IgD-negative memory B cell (primary cell): ENCODE measurements around the gene NFATC4. TPM values are rescaled to one million over a fixed set of nuclear protein-coding genes. Genes with fewer than 3 reads are reported as not detected.
"Not testable (repeated sequence)": the region's sequence is repeated elsewhere in the genome, so short reads cannot be mapped to it uniquely, and the experiment has no call there.

Experiments used
- H3K27ac Mint-ChIP-seq, 3 donors: one replicate each; pipeline ENCODE4 v1.8.0; 2020 to 2022; ENCODE audit warnings: mild to moderate bottlenecking in 3 of 3, mixed read lengths in 3 of 3, moderate library complexity in 1 of 3
- H3K27me3 Mint-ChIP-seq: one replicate; pipeline ENCODE4 v1.8.0; 2021; ENCODE audit warnings: mixed read lengths
- H3K36me3 Mint-ChIP-seq: one replicate; pipeline ENCODE4 v1.8.0; 2020; ENCODE audit warnings: mild to moderate bottlenecking, mixed read lengths
- H3K4me1 Mint-ChIP-seq, 3 donors: one replicate each; pipeline ENCODE4 v1.8.0; 2020 to 2022; ENCODE audit warnings: mixed read lengths in 3 of 3, mild to moderate bottlenecking in 1 of 3
- H3K4me3 Mint-ChIP-seq, 4 donors: one replicate each; pipeline ENCODE4 v1.8.0; 2020 to 2022; ENCODE audit warnings: mild to moderate bottlenecking in 4 of 4, mixed read lengths in 4 of 4, moderate library complexity in 3 of 4
- H3K9me3 Mint-ChIP-seq, 3 donors: one replicate each; pipeline ENCODE4 v1.8.0; 2020 to 2021; ENCODE audit warnings: mixed read lengths in 3 of 3, mild to moderate bottlenecking in 1 of 3
- polyA plus RNA-seq: library from polyadenylated mRNA; unstranded; fragments of 300-500 nt; fragmentation: Illumina TruSeq; gene quantifications from one replicate; pipeline ENCODE4 v1.2.3, GENCODE V29; 2021

The NFATC4 gene
- polyA plus RNA-seq, 1 donor from 2014 or later, result 0.20 TPM

DNA sequence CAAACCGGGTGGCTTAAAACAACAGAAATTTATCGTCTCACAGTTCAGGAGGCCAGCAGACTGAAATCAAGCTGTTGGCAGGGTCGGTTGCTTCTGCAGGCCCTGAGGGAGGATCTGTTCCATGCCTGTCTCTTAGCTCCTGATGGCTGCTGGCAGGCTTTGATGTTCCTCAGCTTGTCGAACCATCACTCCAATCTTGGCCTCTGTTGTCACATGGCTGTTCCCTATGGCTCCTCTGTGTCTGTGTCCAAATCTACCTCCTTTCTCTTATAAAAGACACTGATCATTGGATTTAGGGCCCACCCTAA lies 14.0 kb downstream of the NFATC4 start:
- Mint-ChIP-seq H3K4me1 (no peaks in the 10 kb centered on the region), H3K36me3 (peaks cover 2% of the 10 kb centered on the region), H3K27ac (no peak overlapping the region), H3K27me3 (peaks cover 1% of the 10 kb centered on the region), H3K9me3 (no peaks in the 10 kb centered on the region), H3K4me3 (no peak overlapping the region)

DNA sequence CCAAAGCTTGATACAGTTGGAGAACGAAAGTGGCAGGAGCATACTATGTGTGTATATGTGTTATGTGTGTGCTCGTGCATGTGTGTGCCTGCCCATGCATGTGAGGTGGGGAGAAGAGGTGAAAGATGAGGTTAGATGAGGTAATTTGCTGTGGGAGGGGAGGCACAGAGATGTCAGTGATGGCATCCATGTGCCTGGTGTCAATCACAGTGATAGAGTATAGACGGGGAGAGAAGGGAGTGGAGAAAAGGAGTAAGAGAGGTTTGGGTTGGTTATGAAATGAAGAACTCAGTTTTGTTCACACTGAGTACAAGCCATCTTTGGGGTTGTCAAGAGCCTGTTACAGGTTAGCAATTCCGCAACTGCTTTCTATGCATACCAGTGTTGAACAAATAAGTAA lies 16.2 kb downstream of the NFATC4 start:
- H3K27me3 Mint-ChIP-seq, result peaks cover 3% of the 10 kb centered on the region
- H3K9me3 Mint-ChIP-seq, result peaks cover 0 to 2% (median 0%) of the 10 kb centered on the region in 3 donors
- peak overlapping the region in 1 of 3 donors; percentile 2 for H3K27ac Mint-ChIP-seq
- H3K36me3 Mint-ChIP-seq, result no peaks in the 10 kb centered on the region
- H3K4me1 Mint-ChIP-seq, result no peaks in the 10 kb centered on the region
- H3K4me3 Mint-ChIP-seq, result no peak overlapping the region

DNA sequence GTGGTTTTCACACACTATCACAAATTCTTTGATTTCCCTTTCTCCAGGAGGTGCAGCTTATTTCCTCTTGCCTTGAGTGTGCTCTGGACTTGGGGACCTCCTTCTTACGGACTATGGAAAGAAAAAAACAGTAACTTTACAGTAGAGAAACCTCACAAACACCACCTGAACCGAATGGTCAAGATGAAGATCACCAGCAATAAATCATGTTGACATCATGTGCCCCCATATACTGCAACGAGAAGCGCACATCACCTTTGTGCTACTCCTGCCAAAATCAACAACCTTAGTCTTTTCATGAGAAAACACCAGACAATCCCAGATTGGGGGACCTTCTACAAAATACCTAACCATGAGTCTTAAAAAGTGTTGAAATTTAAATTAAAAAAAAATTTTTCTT lies 17.5 kb downstream of the NFATC4 start:
- no peak overlapping the region for H3K4me3 Mint-ChIP-seq
- H3K36me3 Mint-ChIP-seq, result no peaks in the 10 kb centered on the region
- no peaks in the 10 kb centered on the region for H3K4me1 Mint-ChIP-seq
- peaks cover 0 to 2% (median 0%) of the 10 kb centered on the region in 3 donors for H3K9me3 Mint-ChIP-seq
- H3K27me3 Mint-ChIP-seq, result peaks cover 7% of the 10 kb centered on the region
- H3K27ac Mint-ChIP-seq, result no peak overlapping the region

DNA sequence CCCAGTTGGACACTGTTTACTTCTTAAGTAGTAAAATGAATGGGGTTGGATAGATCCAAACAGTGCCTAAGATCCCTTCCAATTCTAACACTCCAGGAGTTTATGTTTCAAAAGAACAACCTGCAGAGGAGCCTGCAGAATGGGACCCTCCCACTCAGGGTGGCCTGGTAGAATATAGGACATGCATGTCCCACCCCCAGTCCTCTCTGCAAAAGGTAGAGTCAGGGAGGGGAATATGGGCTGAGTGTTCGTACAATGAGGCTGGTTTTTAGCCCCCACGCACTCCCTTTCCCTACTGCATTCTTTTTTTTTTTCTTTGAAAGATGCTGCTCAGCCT lies 19.0 kb downstream of the NFATC4 start:
- H3K27ac Mint-ChIP-seq, result no peak overlapping the region
- H3K9me3 Mint-ChIP-seq, result peaks cover 0 to 2% (median 0%) of the 10 kb centered on the region in 3 donors
- no peaks in the 10 kb centered on the region for H3K4me1 Mint-ChIP-seq
- no peak overlapping the region for H3K4me3 Mint-ChIP-seq
- H3K27me3 Mint-ChIP-seq, result peaks cover 11% of the 10 kb centered on the region
- H3K36me3 Mint-ChIP-seq, result no peaks in the 10 kb centered on the region

DNA sequence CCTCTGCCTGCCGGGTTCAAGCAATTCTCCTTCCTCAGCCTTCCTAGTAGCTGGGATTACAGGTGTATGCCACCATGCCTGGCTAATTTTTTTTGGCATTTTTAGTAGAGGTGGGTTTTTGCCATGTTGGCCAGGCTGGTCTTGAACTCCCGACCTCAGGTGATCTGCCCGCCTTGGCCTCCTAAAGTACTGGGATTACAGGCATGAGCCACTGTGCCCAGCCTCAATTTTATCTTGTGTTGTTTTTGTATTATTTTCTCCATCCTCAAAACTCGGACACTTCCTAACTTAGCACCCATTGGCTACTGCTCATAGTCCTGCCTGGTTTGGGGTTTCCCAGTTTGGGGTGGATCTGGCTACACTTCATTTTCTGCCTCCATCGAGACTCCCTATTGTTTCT lies 19.6 kb downstream of the NFATC4 start:
- not testable (repeated sequence) for H3K9me3 Mint-ChIP-seq, H3K27ac Mint-ChIP-seq, H3K4me3 Mint-ChIP-seq, H3K4me1 Mint-ChIP-seq, H3K36me3 Mint-ChIP-seq
- peaks cover 13% of the 10 kb centered on the region for H3K27me3 Mint-ChIP-seq

DNA sequence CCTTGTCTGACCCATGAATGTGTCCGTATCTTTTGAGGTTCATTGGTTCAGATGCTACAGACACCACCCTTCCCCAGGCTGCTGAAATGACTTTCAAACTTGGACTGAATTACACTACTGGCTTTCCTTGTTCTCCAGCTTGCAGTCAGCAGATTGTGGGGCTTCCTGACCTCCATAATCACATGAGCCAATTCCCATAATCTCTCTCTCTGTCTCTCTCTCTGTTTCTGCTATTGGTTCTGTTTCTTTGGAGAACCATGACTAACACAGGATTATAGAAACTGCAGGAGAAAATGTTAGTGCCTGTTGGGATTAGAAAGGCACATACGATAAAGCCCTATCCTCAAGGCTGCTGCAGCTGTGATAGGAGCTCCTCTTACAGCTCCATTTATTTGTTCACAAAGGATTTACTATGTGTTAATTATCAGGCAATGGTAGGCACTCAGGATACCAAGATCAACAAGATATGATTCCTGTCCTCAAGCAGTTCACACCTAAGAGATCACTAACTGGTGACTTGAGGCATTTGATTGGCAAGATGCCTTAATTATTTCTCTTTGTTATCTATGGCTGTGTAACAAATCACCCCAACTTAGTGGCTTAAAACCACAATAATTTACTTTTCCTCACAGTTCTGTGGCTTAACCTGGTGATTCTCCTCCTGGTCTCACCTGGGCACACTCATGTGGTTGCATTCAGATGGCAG lies 20.6 kb downstream of the NFATC4 start:
- Mint-ChIP-seq H3K9me3 (peaks cover 0 to 2% (median 0%) of the 10 kb centered on the region in 3 donors), H3K36me3 (no peaks in the 10 kb centered on the region), H3K4me1 (peaks cover 0 to 1% (median 0%) of the 10 kb centered on the region in 3 donors), H3K4me3 (no peak overlapping the region), H3K27me3 (peaks cover 16% of the 10 kb centered on the region), H3K27ac (no peak overlapping the region)

DNA sequence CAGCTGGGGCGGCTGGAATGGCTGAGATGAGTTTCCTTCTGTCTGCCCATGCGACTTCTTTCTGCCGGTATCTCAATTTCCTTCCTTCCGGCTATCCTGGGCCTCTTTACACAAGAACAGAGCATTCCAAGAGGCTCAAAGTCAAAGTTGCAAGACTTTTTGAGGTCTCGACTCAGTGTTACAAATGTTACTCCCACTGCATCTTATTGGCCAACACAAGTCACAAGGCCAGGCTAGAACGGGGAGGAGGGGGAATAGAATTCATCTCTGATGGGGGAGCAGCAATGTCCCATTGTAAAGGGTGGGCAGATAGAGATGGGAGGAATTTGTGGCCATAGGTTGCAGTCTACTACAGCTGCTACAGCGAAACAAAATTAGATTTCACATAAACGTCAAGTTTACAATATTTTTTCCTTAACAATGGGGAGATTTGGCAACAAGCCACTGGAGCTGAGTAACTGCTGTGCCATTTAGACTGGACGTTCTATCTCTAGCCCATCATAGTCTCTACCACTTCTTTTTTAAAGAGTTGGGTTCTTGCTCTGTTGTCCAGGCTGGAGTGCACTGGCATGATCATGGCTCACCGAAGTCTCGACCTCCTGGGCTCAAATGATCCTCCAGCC lies 21.4 kb downstream of the NFATC4 start:
- Mint-ChIP-seq H3K27ac (no peak overlapping the region), H3K4me3 (no peak overlapping the region), H3K4me1 (peaks cover 0 to 1% (median 0%) of the 10 kb centered on the region in 3 donors), H3K9me3 (peaks cover 0 to 2% (median 0%) of the 10 kb centered on the region in 3 donors), H3K27me3 (peaks cover 17% of the 10 kb centered on the region), H3K36me3 (no peaks in the 10 kb centered on the region)

DNA sequence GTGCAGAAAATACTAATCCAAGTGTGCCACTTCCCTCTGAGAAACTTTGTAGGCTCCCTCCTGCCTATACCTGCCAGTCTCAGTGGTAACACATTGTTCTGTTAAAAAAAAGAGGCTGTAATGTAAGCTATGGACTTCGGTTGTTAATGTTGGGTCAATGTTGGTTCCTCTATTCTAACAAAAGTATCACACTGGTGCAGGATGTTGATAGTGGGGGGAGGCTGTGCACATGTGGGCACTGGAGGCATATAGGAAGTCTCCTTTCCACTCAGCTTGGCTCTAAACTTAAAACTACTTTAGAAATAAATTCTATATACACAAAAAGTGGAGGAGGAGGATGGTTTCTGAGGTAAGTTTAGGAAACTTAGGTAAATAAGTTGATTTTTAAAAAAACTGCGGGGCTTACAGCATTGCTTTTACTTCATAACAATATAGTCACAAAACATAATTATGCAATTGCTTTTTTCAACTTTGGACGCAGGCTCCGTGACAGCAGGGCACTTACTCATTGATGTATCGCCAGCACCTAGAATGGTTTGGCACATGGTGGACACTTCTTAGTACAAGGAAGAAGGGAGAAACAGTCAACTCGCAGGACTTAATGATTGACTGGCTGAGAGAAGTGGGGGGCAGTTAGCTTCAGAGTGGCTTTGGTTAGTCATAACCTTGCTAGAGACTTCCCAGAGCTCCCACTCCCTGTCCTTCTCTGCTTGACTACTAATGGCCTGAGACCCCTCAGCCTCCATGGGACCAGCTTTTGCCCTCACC lies 22.9 kb downstream of the NFATC4 start:
- Mint-ChIP-seq H3K27me3 (peaks cover 17% of the 10 kb centered on the region), H3K4me1 (peaks cover 0 to 1% (median 0%) of the 10 kb centered on the region in 3 donors), H3K9me3 (peaks cover 0 to 2% (median 0%) of the 10 kb centered on the region in 3 donors), H3K4me3 (no peak overlapping the region), H3K36me3 (no peaks in the 10 kb centered on the region), H3K27ac (no peak overlapping the region)

DNA sequence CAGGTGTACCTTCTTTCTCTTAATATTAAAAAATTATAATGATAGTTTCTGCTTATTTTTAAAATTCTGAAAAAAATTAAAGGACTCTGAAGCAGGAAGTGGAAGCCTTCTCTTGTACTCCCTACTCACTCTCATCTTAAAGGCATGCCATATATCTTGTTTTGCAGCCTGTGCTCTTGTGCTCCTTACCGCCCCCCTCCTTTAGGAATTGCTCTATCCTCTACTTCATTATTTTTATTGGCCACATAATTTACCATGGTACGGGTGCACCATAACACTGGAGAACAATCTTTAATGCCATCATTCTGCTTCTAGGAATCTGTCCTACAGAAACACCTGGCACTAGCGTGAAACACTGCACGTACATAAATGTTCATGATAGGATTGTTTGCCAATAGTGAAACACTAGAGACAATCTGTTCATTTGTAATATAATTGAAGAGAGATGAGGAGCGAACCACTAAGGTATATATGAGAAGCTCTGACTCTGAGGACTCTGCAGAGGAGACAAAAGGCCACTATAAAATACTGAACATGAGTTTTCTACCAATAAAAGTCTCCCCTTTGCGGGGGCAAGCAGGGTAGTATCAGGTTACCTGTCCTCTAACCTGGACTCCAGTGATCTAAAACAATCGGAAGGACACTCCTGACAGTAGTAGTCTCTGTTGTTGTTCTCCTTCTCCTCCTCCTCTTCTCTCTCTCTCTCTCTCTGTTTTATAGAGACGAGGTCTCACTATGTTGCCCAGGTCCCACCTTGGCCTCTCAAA lies 24.5 kb downstream of the NFATC4 start:
- peaks cover 15% of the 10 kb centered on the region for H3K27me3 Mint-ChIP-seq
- no peaks in the 10 kb centered on the region for H3K36me3 Mint-ChIP-seq
- H3K4me3 Mint-ChIP-seq, result no peak overlapping the region
- no peak overlapping the region for H3K27ac Mint-ChIP-seq
- peaks cover 0 to 2% (median 0%) of the 10 kb centered on the region in 3 donors for H3K9me3 Mint-ChIP-seq
- H3K4me1 Mint-ChIP-seq, result peaks cover 0 to 4% (median 1%) of the 10 kb centered on the region in 3 donors

DNA sequence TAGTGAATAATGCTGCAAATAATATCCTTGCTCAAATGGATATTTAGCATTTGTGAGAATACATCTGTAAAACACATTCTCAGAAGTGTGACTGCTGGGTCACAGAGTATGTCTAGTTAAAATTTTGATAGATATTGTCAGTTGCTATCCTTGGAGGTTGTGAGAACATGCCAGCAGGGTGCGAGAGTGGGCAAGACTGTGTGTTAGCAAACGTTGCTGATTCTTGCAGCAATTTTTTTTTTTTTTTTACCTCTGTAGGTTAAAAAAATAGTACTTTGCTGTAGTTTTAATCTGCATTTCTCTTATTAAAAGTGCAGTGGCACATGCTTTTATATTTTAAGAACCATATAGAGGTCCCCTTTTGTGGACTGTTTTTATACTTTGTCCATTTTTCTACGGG lies 26.3 kb downstream of the NFATC4 start:
- peaks cover 12% of the 10 kb centered on the region for H3K27me3 Mint-ChIP-seq
- H3K4me1 Mint-ChIP-seq, result peaks cover 0 to 4% (median 1%) of the 10 kb centered on the region in 3 donors
- H3K36me3 Mint-ChIP-seq, result no peaks in the 10 kb centered on the region

DNA sequence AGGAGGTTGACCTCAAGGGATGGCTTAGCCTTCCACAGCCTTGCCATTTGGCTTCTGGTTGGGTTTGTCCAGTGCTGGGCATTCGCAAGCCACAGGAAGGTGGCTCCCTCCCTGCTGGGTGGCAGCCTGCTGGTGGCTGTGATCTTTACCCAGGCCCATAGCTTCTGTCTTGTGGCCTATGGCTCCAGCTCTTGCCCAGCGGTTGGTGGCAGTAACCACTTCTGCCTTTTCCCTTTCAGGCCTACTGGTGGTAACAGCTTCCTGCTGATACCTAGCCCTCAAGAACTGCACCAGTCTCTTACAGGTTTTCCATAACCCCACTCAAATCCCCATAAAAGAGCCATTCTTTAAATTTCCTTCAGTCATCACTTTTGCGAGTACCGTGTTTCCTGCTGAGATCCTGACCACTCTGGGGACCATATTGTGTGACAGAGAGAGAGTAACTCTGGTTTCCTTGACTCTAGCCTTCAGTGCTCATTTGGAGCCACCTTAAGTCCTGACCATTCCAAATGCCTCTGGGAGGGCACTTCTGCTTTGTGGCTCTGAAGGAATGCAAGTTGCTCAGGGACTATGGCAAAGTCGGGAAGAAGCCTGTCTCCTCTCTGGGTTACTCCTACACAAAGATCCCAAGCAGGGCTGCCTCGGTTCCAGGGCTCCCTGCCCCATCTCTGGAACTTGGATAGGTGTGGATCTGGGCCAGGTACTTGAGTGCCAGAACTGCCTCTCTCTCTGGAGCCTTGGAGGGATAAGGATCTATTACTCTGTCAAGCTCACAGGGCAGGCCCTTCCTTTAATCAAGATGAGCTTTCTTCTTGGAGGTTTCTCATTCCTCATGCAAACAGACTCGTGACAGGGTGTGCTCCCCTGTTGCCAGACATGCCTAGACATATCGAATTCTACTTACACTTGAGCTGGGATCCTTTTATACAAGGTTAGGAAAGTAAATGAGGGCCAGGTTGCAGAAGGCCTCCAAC lies 27.9 kb downstream of the NFATC4 start:
- peak overlapping the region in 1 of 4 donors; percentile 4 for H3K4me3 Mint-ChIP-seq
- peaks cover 19% of the 10 kb centered on the region for H3K27me3 Mint-ChIP-seq
- no peak overlapping the region for H3K27ac Mint-ChIP-seq
- peaks cover 4 to 6% (median 4%) of the 10 kb centered on the region in 3 donors for H3K4me1 Mint-ChIP-seq
- no peaks in the 10 kb centered on the region for H3K9me3 Mint-ChIP-seq
- H3K36me3 Mint-ChIP-seq, result no peaks in the 10 kb centered on the region

More for the DNA sequence above, 26.3 kb downstream of the NFATC4 start:
- Mint-ChIP-seq H3K27ac (no peak overlapping the region), H3K4me3 (no peak overlapping the region), H3K9me3 (no peaks in the 10 kb centered on the region)

DNA sequence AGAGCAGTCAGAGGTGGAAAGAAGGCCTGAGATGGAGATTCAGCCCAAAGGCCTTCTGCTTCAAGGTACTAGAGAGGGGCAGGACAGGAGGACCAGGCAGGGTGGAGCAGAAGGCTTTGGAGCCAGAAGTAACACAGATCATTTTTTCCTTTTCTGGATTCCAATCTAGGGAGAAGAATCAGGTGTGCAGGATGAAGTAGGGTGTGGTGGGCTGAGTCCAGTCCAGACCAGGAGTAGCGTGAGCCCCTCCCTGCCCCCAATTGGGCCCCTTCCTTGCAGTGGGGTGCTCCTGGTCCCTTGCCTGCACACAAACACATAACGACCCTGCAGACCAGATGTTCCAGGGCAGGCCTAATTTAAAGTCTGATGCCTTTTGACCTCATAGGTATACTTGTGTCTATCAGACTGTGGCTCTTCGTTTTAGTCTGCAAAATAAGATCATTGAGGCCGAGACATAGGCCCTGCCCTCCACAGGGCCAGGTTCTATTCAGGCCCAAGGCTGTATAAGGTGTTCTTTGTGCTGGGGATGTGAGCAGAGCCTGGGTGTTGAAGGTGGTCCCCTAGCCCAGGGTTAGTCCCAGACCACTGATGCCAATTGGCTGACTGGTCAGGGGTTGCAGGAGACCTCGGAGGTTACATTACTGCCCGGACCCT lies 29.8 kb downstream of the NFATC4 start:
- Mint-ChIP-seq H3K9me3 (no peaks in the 10 kb centered on the region), H3K27ac (no peak overlapping the region), H3K27me3 (peaks cover 21% of the 10 kb centered on the region), H3K4me3 (peak overlapping the region in 3 of 4 donors; percentile 25 to 58 (median 43)), H3K4me1 (peaks cover 4% of the 10 kb centered on the region in 3 donors), H3K36me3 (peaks cover 3% of the 10 kb centered on the region)

DNA sequence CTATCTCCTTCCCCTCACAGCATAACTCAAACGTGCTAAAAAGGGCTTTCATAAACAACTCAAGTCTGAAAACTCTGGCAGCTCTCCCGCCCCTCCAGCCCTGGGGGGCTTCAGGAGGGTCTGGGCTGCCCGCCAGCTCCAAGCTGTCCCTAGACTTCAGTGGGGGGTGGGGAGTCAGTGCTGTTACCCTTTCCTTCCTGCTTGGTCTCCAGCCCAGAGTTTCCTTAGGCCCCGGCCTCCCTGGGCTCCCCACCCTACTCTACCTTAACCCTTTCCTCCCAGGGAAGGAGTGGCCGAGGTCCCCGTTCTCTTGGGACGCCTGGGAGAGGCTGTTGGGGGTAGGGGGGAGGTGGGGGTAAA lies 30.3 kb downstream of the NFATC4 start:
- Mint-ChIP-seq H3K9me3 (no peaks in the 10 kb centered on the region), H3K27me3 (peaks cover 23% of the 10 kb centered on the region), H3K4me3 (peak overlapping the region in 2 of 4 donors; percentile 14 to 43), H3K27ac (no peak overlapping the region), H3K4me1 (peaks cover 4% of the 10 kb centered on the region in 3 donors), H3K36me3 (peaks cover 3% of the 10 kb centered on the region)
